Stimulated activated CD4-positive, alpha-beta T cell treated with anti-CD3 and anti-CD28 coated beads, TNF-alpha, amount 100 ng/mL, for 24 hours (primary cell): ENCODE results near the gene MMP21.

Source experiments
- DNase-seq, 3 experiments: peaks; one replicate each; pipeline ENCODE4 v3.0.0-alpha.2; 2020; ENCODE audit warnings: low read depth in 3 of 3

MMP21 gene

GRCh38 chr10:125792342-125793300 lies 17.0 kb upstream of the MMP21 start:
- no peak for DNase-seq

- no peak for DNase-seq
Observed at GRCh38 chr10:125788156-125789034, 12.8 kb upstream of the MMP21 start.

DNA sequence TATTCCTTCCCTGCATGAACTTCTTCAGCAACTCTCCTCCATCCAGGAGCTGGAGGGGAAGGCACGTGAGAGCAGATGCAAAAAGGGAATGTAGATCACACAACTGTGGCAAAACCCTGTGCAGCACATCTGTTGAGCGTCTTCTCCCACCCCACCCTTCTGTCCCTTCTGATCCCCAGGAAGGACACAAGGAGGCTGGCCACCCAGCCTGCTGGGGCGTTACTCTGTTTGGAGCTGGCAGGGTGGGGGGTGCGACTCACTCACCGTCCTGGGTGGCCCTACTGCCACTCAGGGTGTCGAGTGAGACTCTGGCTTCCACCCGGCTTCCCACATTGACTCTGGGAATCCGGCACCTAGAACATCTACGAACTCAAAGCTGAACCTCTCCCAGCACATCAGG lies 10.2 kb upstream of the MMP21 start:
- no peak for DNase-seq

DNA sequence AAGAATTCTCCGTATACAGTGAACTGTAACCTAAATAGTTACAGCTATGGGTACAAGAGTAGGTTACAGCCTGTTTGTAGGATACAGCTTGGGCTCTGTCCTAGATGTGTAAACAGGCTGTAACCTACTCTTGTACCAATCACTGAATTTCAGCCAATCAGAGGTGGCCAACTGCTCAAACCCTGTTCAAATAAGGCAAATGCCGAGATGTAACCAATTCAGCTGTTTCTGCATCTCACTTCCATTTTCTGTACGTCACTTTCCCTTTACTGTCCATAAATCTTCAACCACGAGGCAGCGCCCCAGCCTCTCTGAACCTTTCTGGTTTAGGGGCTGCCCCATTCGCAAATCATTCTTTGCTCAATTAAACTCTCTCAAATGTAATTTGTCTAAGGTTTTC lies 8.3 kb upstream of the MMP21 start:
- no peak for DNase-seq

- no peak for DNase-seq
Observed at GRCh38 chr10:125783408-125783807, 7.8 kb upstream of the MMP21 start.

GRCh38 chr10:125782616-125783015 lies 7.0 kb upstream of the MMP21 start:
- DNase-seq: no peak

GRCh38 chr10:125782054-125782453 lies 6.4 kb upstream of the MMP21 start:
- DNase-seq: no peak

DNA sequence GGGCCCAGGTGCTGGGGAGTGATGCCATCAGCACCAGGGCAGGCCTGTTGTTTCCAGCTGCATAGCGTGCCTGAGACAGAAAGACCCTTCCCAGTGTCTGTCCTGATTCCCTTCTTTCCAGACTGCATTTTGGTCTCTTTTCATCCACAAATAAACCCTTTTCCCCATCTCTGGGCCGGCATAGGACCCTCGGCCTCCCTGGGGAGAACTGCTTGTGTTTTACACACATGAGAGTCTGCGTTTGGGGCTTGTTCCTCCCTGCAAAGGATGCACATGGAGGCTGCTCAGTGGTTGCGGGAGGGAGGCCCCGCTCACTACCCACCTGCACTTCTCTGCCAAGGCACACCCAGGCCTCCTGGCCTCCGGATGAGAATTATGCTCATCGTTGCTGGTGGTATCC lies 5.8 kb upstream of the MMP21 start:
- DNase-seq: no peak

- no peak for DNase-seq
Observed at GRCh38 chr10:125779403-125780327, 4.0 kb upstream of the MMP21 start.

- DNase-seq: no peak
Observed at GRCh38 chr10:125778556-125778955, 2.9 kb upstream of the MMP21 start.

GRCh38 chr10:125777806-125778205 lies 2.2 kb upstream of the MMP21 start:
- no peak for DNase-seq

DNA sequence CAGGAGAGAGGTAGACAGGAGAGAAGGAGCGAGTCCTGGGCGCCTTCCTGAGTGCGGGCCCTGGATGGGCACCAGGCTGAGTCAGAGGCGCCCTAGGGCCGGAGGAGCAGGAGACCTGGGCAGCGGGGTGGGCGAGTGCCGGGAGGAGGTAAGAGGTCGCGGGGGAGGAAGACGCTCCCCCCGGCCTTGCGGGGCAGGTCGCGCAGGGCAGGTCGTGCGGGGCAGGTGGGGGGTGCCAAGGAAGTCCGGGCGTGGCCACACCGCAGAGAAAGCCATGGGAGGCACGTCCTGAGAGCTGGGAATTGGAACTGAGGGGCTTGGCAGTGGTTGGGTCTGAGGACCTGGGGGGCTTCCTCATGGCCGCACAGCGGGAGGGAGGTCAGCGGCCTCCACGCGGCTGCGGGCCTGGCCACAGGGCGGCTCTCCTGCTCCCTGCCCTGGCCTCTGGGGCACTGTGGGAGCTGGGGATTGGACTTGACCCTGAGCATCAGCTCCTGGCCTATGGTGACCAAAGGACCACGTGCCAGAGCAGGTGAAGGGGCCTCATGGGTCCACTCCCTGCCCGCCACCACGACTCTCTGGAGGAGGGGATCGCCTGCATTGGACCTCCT lies 935 bp downstream of the MMP21 start:
- no peak for DNase-seq

DNA sequence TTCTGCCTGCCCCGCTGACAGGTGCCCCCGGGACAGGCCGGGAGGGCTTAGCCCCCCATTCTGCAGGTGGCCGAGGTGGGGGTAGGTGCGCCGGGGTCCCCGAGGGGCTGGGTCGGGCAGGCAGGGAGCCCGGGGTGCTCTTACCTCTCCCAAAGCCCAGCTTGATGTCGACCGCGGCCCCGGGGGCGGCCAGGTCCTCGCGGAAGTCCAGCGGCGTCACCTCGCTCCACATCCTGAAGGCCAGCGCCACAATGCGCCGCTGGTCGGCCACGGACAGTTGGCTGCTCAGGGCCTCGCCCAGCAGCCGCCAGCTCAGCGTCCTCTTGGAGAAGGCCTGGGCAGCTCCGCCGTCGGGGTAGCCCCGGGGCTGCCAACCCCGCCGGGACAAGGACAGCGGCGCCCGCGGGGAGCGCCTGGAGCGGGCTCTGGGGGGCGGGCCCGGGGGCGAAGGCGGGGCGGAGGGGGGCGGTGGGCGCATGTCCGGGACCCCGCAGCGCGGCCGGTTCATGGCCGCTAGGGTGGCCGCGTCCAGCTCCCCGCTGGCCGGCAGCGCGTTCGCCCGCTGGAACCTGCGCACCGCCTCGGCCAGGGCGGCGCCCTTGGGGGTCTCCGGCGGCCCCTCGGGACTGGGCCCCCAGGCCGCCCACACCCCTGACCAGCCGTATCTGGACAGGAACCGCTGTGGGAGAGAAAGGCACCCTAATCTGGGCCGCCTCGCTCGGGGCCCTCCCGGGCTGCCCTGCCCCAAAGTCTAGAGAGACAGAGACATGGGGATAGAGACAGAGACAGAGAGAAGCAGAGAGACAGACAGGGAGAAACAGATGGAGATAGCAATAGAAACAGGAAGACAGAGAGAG lies 1.7 kb downstream of the MMP21 start:
- DNase-seq: no peak

- no peak for DNase-seq
Observed at GRCh38 chr10:125772864-125773180, 2.8 kb downstream of the MMP21 start.

GRCh38 chr10:125772112-125772863 lies 3.3 kb downstream of the MMP21 start:
- DNase-seq: no peak

- DNase-seq: no peak
Observed at GRCh38 chr10:125770844-125771243, 4.8 kb downstream of the MMP21 start.

GRCh38 chr10:125769175-125769574 lies 6.4 kb downstream of the MMP21 start:
- no peak for DNase-seq

GRCh38 chr10:125768219-125768855 lies 7.3 kb downstream of the MMP21 start:
- DNase-seq: no peak

DNA sequence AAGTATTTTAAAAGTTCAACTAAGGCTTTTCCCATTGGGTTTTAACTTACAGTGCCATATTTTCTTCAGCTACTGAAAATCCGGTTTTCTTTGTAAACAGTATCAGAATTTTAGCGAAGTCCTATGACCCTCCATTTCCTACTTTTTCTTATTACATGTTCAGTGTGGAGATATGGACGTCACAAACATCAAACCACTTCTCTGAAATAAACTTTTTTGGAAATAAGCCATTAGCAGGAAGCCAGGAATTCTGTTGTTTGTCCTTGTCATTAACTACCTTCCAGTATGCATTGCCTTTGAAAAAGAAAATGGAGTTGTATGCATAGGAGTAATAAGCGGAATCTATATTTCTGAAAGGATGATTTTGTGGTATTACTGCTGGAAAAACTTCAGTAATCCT lies 9.1 kb downstream of the MMP21 start:
- no peak for DNase-seq
